ENCODE data around the gene SYT1.
A peak's percentile ranks its signal among the peaks of the same experiment; 100 is the strongest.
"Not testable (repeated sequence)": the region's sequence is repeated elsewhere in the genome, so short reads cannot be mapped to it uniquely, and the experiment has no call there.

SYT1 gene

GRCh38 chr12:79423560-79423959 is 559.0 kb downstream of the SYT1 start:
- TF ChIP-seq, protein P1, sequence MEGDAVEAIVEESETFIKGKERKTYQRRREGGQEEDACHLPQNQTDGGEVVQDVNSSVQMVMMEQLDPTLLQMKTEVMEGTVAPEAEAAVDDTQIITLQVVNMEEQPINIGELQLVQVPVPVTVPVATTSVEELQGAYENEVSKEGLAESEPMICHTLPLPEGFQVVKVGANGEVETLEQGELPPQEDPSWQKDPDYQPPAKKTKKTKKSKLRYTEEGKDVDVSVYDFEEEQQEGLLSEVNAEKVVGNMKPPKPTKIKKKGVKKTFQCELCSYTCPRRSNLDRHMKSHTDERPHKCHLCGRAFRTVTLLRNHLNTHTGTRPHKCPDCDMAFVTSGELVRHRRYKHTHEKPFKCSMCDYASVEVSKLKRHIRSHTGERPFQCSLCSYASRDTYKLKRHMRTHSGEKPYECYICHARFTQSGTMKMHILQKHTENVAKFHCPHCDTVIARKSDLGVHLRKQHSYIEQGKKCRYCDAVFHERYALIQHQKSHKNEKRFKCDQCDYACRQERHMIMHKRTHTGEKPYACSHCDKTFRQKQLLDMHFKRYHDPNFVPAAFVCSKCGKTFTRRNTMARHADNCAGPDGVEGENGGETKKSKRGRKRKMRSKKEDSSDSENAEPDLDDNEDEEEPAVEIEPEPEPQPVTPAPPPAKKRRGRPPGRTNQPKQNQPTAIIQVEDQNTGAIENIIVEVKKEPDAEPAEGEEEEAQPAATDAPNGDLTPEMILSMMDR (IDR thresholded peaks at IDR 0.05; ENCODE audit: insufficient read depth, low read depth, low read length, missing control alignments), result no peak
- DNase-seq (ENCODE audit: low read depth), result no peak
- no peak overlapping the region for H3K4me3 ChIP-seq (ENCODE audit: low read length)

DNA sequence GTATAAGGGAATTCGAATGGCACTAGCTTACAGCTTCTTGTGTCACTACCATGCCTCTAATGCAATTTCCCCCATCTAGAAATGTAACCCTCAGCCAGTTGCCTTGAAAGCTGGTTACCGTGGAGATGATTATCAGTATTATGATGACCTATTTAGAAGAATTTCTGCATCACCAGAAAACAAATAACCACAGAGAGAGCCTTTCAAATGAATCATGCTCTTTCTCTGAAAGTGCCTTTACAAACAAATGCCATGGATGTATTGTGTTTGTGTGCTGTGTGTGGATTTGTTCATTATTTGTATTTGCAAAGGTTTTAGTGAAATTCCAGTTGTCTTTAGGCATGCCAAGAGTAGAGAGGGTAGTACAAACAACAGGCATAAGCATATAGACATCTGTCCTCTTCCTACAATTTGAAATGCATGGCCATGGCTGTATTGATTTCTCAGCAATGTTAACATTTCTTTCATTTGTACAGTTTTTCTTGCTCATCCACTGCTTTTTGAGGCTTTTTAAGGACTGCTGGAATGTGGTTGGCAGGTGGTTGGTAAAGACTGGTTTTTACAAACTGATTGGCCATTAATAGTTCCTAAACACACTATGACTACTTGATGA is 559.6 kb downstream of the SYT1 start:
- TF ChIP-seq, protein P1 (IDR thresholded peaks at IDR 0.05; ENCODE audit: insufficient read depth, low read depth, low read length, missing control alignments), result no peak
- no peak overlapping the region for H3K4me3 ChIP-seq (ENCODE audit: low read length)
- DNase-seq (ENCODE audit: low read depth), result peak; percentile 89

- no peak for DNase-seq (ENCODE audit: low read depth)
- TF ChIP-seq, protein P1 (IDR thresholded peaks at IDR 0.05; ENCODE audit: insufficient read depth, low read depth, low read length, missing control alignments), result no peak
Observed at GRCh38 chr12:79426121-79426520, 561.5 kb downstream of the SYT1 start.

GRCh38 chr12:79426744-79427143 is 562.2 kb downstream of the SYT1 start:
- not testable (repeated sequence) for H3K4me3 ChIP-seq (ENCODE audit: low read length); DNase-seq (ENCODE audit: low read depth)

More at GRCh38 chr12:79426121-79426520, 561.5 kb downstream of the SYT1 start:
- H3K4me3 ChIP-seq (ENCODE audit: low read length), result no peak overlapping the region

GRCh38 chr12:79433465-79434072 is 569.0 kb downstream of the SYT1 start:
- no peak for DNase-seq (ENCODE audit: low read depth)
- TF ChIP-seq, protein P1 (IDR thresholded peaks at IDR 0.05; ENCODE audit: insufficient read depth, low read depth, low read length, missing control alignments), result no peak
- no peak overlapping the region for H3K4me3 ChIP-seq (ENCODE audit: low read length)

GRCh38 chr12:79434561-79434960 is 570.0 kb downstream of the SYT1 start:
- TF ChIP-seq, protein P1 (IDR thresholded peaks at IDR 0.05; ENCODE audit: insufficient read depth, low read depth, low read length, missing control alignments), result no peak
- no peak overlapping the region for H3K4me3 ChIP-seq (ENCODE audit: low read length)

GRCh38 chr12:79435742-79436141 is 571.2 kb downstream of the SYT1 start:
- TF ChIP-seq, protein P1 (IDR thresholded peaks at IDR 0.05; ENCODE audit: insufficient read depth, low read depth, low read length, missing control alignments), result no peak
- no peak for DNase-seq (ENCODE audit: low read depth)
- H3K4me3 ChIP-seq (ENCODE audit: low read length), result no peak overlapping the region

More at GRCh38 chr12:79434561-79434960, 570.0 kb downstream of the SYT1 start:
- peak; percentile 57 for DNase-seq (ENCODE audit: low read depth)
